ENCODE results near the gene SFMBT2. TPM values are rescaled to one million over a fixed set of nuclear protein-coding genes. Genes with fewer than 3 reads are reported as not detected.

Gene SFMBT2
- total RNA-seq, 1 donor from 2014 or later: 22.3 TPM

GRCh38 chr10:7432884-7433726 lies 22.3 kb upstream of the SFMBT2 start:
- Histone ChIP-seq H3K27me3 (ENCODE audit: low read depth) (peaks cover 5% of the 10 kb centered on the region), H3K36me3 (no peaks in the 10 kb centered on the region), H3K9me3 (no peaks in the 10 kb centered on the region), H3K4me3 (no peak overlapping the region), H3K27ac (no peak overlapping the region), H3K4me1 (peaks cover 6% of the 10 kb centered on the region)
- no peak for TF ChIP-seq CTCF (IDR thresholded peaks at IDR 0.05)
- intact Hi-C loops (cut with DNase I): no loop called here
- ATAC-seq (no peak), DNase-seq (no peak)

DNA sequence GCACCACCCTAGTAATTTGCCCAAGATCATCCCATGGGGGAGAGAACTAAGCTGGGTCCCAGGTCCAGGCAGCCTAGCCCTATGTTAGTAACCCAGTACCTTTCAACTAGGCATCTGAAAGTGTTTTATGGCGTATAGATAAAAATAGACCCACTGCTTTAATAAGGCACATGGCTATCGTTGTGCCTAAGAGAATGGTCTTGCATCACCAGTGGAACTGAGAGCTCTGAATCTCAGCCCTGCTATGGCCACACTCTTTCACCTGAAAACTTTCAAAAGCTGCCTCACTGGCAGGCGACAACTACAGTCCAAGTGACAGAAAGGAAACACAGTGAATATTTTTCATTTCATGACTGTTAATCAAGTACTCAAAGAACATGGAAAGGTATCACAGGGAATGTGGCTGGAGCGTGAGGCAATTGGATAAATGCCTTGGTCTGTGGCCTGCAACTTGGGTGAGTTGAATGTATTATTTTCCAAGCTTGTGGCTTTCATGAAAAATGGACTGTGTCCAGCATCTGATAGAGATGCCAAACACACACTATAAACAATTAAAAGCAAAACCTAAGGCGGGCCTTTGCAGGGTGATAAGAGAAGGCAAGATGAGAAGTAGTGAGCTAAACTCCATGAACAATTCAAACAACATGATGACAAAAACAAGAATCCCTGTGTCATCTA lies 18.0 kb upstream of the SFMBT2 start:
- Histone ChIP-seq H3K36me3 (no peaks in the 10 kb centered on the region), H3K27ac (no peak overlapping the region), H3K4me1 (peaks cover 6% of the 10 kb centered on the region), H3K27me3 (ENCODE audit: low read depth) (peaks cover 5% of the 10 kb centered on the region), H3K9me3 (no peaks in the 10 kb centered on the region), H3K4me3 (no peak overlapping the region)
- DNase-seq (no peak), ATAC-seq (no peak)
- TF ChIP-seq CTCF (IDR thresholded peaks at IDR 0.05): no peak
- intact Hi-C loops (cut with DNase I): no loop called here

DNA sequence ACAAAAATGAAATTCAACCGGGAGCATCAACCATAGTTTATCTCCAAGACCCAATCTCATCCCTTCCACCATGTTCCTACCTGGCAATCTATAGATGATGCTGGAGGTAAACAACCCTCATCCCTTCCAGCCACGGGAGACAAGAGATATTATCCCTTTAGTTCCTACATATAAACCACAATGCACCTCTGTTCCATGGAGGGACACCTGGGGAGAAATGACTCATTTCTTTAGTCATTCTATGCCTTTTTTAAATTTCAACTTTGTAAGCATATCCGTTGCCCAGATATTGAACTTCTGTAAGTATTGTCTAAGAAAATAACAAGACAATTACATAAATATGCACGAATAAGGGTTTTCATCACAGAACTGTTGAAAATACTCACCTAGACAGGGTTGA lies 15.5 kb upstream of the SFMBT2 start:
- intact Hi-C loops (cut with DNase I): no loop called here
- no peak for ATAC-seq

DNA sequence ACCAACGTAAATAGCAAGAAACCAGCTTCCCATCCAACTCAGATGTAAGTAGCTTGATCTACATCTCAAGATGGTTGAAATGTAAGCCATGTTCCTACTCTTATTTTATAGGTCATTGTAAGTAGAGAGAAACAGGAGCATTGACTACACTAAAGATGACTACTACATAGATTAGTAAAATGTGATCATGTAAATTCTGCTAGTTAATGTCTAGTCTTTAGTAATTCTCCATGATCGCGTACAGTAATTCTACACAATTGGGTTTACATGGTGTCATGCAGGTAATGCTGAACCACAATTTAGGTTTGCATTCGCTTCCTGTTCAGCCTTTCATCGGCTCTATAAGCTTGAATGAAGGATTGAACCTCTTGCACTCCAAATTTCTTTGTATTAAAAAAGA lies 14.9 kb upstream of the SFMBT2 start:
- no peak for ATAC-seq
- intact Hi-C loops (cut with DNase I): no loop called here
- Histone ChIP-seq H3K27me3 (ENCODE audit: low read depth) (peaks cover 6% of the 10 kb centered on the region), H3K27ac (no peak overlapping the region), H3K4me1 (no peaks in the 10 kb centered on the region), H3K36me3 (no peaks in the 10 kb centered on the region), H3K9me3 (no peaks in the 10 kb centered on the region), H3K4me3 (no peak overlapping the region)
- no peak for TF ChIP-seq CTCF (IDR thresholded peaks at IDR 0.05)
- DNase-seq: no peak

More for the DNA sequence above, 15.5 kb upstream of the SFMBT2 start:
- Histone ChIP-seq H3K27me3 (ENCODE audit: low read depth) (peaks cover 6% of the 10 kb centered on the region), H3K4me3 (no peak overlapping the region), H3K36me3 (no peaks in the 10 kb centered on the region), H3K4me1 (no peaks in the 10 kb centered on the region), H3K9me3 (no peaks in the 10 kb centered on the region), H3K27ac (no peak overlapping the region)
- TF ChIP-seq CTCF (IDR thresholded peaks at IDR 0.05): no peak
- no peak for DNase-seq

GRCh38 chr10:7424919-7425318 lies 14.1 kb upstream of the SFMBT2 start:
- H3K36me3 ChIP-seq: no peaks in the 10 kb centered on the region
- TF ChIP-seq CTCF (IDR thresholded peaks at IDR 0.05): no peak
- no peak for DNase-seq
- no peak overlapping the region for H3K27ac ChIP-seq
- no peaks in the 10 kb centered on the region for H3K4me1 ChIP-seq
- intact Hi-C loops (cut with DNase I): no loop called here
- H3K4me3 ChIP-seq: no peak overlapping the region
- H3K27me3 ChIP-seq (ENCODE audit: low read depth): peaks cover 6% of the 10 kb centered on the region
- no peak for ATAC-seq
- no peaks in the 10 kb centered on the region for H3K9me3 ChIP-seq
